ENCODE results near the gene YTHDF1.

Gene YTHDF1

DNA sequence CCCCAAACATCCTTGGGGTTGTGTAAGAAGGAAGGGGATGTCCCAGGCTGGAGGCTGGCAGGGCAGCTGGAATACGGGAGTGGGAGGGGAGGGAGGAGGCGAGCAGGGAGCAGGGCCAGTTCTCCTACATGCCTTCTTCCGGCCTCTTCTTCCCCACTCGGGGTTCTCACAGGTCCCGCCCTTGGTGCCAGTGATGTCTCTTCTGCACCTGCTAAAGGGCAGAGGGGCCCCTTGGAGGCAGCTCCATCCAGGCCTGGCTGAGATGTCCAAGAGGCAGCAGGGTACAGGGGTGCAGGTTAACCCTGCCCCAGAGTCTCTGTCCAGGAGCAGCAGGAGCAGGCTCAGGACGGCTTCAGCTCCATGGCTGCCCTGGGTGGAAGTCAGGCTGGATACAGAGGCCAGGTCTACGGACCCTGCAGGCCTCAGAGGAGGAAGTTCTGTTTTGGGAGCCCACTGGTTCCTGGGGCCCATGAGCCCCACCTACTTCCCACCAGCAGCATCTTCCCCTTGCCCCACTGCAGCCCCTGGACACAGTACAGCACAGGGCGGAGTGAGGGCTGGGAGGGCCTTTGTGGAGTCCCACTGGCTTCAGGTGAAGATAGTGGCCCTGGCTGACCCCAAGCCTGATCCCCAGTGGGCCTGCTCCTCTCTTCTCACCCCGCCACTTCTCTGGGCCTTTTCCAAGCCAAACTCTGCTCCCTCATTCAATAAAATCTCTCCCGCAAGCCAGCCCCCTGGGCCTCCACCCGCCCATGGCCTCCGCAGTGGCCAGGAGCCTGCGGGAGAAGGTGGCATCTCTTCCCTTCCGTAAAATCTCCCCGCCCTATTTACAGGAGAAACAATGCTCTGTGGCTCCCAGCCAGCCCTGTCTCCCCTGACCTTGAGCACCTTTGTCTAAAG is 60.4 kb downstream of the YTHDF1 start:
- no peak for DNase-seq (ENCODE audit: low read depth)

DNA sequence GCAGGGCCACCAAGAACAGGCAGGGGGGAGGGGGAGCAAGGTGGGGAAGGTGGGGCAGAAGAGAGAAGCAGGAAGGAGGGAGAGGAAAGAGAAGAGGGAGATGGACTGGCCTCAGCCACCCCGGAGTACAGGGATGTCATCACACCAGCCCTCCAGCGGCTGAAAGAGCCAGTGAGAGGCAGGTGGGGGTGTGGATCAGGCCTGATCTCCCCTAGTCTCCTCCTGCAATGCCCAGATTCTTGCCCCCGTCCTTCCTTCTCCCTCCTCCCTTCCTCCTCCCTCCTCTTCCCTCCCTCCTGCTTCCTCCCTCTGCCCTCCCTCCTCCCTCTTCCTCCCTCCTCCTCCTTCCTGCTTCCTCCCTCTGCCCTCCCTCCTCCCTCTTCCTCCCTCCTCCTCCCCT is 61.5 kb downstream of the YTHDF1 start:
- no peak for DNase-seq (ENCODE audit: low read depth)

DNA sequence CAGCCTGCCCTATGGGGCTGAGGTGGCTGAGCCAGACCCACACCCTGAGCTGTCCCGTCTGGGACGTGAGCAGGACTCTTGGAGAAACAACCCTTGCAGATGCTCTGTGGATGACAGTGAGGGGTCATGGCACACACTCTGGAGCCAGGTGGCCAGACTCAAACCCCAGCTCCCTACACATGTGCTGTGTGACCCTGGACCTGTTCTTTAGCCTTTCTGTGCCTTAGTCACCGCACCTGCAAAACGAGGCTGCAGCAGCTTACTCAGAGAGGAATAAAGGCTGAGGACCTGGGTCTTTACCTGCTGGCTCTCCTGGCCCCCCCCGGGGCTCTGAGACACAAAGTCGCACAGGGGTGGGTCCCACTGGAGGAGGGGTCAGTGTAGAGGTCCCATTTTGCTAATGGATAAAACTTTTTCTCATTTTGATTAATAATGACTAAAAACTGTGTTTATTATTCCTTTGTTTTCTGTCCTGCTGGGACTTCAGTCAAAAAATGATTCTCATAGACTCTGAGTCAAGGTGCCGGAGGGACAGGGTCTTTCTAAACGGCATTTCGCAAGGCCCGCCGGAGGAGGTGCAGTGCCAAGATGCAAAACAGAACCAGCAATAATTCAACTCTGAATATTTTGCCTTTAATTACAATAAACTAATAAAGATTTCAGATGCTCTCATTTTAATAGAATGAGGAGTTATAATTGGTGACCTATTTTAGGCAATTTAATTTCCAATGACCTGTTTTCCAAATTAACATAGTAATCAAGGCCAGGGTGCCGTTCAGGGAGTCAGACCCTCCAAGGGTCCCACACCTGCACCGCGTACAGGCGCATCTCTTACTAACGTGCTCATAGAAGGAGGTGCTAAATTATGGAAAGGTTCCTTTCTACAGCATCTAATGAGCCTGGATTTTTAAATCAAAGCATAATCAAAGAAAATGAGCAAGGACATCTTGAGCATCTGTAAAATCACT is 62.4 kb downstream of the YTHDF1 start:
- no peak for DNase-seq (ENCODE audit: low read depth)

DNA sequence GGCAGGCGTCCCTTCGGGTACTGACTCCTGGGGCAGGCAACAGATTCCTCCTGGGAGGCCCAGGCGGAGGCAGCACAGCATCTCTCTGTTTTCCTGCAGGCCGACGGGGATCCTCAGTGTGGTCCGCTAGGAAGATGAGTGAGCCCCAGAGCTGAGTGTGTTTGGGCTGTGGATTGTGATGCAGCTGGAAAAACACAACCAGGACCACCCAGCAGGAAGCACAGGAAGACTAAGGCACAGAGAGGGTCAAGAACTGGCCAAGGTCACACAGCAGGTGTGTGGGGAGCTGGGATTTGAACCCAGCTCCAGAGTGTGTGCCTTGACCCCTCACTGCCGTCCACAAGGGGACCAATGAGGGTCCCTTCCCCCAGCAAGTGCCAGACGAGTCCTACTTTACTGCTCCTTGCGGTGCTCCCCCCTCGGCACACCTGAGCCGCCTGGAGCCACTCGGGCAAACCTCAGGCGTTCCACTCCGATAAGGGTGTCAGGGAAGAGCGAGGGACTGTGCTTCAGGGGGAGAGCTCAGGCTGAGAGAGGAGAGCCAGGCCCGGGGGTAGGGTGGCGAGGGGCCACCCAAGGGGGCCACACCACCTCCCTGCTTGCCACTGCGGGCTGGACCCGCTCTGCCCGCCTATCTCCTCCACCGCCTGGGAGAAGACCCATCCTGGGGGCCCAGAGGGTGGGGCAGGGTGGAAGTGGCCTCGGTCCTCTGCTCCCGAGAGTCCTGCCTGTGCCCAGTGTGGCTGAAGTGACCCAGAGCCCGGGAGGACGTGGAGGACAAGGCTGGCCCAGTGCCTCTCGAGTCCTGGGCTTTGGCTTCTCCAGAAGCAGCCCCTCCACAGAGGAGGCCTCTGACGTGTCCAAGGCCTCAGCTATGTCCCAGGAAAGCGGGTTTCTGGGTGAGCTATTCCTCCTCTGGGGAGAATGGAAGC is 63.3 kb downstream of the YTHDF1 start:
- DNase-seq (ENCODE audit: low read depth) = no peak

DNA sequence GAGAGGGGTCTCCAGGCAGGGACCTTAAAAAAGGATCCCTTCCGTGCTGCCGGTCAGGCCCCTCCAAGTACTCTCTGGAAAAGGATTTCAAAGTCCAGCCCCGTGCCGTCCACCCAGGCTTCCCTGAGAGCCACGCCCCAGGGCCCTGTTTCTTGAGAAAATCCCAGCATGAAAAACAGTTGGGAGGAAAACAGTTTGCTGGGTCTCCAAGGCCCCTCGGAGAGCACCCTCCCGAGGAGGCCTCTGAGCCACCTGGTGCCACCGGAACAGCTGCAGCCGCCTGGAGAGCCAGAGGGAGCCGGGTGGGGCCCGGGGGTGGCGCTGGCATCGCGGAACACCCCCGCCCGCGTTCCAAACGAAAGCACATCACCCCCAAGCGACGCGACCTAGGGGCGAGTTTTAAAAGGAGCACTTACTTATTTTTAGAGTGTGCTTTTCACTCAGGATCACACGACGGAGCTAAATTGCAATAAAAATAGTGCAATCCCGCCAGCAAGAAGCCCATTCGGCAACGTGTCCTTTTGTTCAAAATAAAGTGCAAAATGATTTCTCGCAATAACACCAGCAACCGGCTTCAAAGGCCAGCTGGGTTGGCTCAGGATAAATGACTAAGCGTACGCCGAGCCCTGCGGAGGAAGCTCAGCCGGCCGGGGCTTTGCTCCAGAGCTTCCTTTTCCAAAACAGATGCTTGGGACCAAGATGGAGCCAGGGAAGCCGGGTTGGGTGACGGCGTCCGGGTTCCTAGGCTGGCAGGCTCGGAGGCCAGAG is 64.2 kb downstream of the YTHDF1 start:
- DNase-seq (ENCODE audit: low read depth) = no peak

DNA sequence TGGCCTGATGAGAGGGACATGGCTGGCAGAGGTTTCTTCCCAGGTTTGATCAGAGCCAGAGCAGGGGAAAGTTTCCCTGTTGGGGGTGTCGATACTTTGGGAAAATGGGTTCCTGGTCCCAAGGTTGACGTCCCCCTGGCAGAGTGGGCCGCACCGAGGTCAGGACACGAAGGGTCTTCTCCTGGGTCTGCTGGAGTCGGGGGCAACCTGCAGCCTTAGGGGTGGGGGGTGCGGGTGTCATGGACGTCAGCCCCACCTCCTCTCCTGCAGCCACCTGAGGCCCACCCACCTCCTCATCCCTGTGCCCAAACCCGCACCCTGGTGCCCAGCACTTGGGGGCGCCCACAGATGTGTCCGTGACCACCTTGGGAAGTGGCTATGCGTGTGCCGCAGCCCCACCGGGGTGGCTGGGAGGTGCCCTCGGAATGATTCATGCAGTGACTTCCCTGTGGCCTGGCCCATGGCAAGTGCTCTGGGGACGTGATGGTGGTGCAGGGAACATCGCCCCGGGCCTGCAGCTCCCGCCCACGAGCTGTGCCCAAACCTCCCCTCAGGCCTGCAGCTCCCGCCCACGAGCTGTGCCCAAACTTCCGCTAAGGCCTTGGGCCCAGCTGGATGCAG is 64.9 kb downstream of the YTHDF1 start:
- DNase-seq (ENCODE audit: low read depth) = no peak

DNA sequence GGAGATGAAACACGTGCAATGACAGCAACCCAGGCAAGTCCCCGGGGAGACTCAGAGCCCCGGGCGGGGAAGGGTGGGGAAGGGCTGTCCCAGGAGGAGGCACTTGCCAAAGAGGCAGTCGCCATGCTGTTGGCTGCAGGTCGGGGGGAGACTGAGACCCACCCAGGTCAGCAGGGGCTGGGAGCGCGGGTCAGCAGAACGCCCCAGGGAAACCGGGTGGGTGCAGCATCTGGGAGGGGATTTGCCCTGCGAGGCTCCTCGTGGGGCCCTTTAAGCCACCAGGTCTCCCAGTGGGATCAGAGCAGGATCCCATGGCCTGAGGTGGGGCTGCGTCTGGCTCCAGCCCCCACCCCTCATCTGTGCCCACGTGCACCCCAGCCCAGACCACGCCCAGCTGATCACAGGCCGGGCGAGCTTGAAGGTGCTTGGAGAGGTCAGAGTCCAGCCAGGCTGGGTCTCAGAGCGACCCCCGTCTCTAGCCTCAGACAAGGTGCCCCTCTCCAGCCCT is 65.5 kb downstream of the YTHDF1 start:
- no peak for DNase-seq (ENCODE audit: low read depth)

DNA sequence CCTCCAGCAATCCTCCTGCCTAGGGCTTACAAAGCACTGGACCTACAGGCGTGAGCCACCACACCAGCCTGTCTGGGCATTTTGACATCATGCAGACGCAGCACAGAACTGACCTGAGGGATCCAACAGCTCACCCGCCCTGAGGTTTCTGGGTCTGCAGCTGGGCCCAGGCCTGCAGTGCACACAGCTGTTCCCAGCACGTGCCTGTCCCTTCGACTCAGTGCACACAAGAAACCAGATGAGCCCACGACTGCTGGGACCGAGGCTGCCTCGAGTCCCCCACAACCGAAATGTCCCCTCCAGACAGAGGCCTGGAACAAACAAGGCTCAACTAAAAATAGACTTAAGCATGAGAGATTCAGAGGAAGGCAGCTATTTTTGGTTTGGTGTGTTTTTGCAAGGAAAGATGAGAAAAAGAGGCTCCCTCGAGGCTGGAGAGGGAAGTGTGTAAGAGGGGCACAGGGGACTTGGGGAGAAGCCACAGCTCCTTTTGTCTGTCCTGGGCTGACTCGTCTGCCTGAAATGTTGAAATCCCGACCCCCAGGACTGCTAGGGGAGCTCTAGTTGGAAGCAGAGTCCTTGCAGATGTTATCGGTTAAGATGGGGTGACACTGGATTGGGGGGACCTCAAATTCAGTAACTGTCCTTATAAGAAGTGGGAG is 66.3 kb downstream of the YTHDF1 start:
- no peak for DNase-seq (ENCODE audit: low read depth)

DNA sequence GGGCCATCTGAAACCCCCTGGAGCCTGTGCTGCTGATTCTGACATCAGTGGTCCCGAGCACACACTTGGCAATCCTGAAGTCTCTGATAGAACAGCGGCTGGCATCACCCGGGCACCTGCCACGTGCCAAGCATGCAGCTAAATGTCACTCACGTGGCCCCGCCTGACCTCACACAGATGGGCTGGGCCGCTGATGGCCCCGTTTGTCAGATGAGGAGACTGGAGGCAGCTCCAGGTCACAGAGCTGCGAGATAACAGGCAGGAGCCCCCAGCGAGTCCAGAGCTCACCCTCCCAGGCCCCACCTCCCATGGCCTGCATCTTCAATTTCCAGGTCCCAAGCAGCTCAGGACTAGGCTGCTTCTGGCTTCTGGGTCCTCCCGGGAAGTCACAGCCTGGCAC is 67.2 kb downstream of the YTHDF1 start:
- DNase-seq (ENCODE audit: low read depth) = no peak

DNA sequence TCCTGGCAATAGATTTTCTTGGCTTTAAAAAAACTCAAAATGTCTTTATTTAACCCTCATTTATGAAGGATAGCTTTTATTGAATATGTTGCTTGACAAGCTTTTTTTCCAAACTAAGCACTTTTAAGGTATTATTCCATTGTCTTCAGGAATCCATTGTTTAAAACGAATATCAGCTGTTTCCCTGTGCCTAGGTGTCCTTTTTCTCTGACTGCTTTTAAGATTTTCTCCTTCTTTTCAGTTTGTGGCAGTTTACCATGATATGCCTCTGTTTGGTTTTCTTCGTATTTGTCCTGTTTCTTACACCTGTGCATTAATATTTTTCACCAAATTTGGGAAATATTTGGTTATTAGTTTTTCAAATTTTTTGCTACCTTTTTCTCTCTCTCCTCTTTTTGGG is 68.4 kb downstream of the YTHDF1 start:
- DNase-seq (ENCODE audit: low read depth) = no peak

Data from GM04503 (cell line).